Measurements from ENCODE around the gene KCTD16.

Gene KCTD16

GRCh38 chr5:144209361-144209760, 38.7 kb downstream of the KCTD16 start:
- DNase-seq = no peak
- H3K36me3 Mint-ChIP-seq (ENCODE audit: low read depth) = no peaks in the 10 kb centered on the region
- peaks cover 3% of the 10 kb centered on the region for H3K4me1 Mint-ChIP-seq (ENCODE audit: low read depth)
- peaks cover 68% of the 10 kb centered on the region for H3K27me3 Mint-ChIP-seq
- H3K9me3 Mint-ChIP-seq = no peaks in the 10 kb centered on the region
- no peak overlapping the region for H3K27ac Mint-ChIP-seq
- H3K4me3 Mint-ChIP-seq = no peak overlapping the region

GRCh38 chr5:144210655-144211054, 40.0 kb downstream of the KCTD16 start:
- DNase-seq = no peak
- Mint-ChIP-seq H3K9me3 (no peaks in the 10 kb centered on the region), H3K36me3 (ENCODE audit: low read depth) (no peaks in the 10 kb centered on the region), H3K4me1 (ENCODE audit: low read depth) (no peaks in the 10 kb centered on the region), H3K27me3 (peaks cover 66% of the 10 kb centered on the region), H3K4me3 (no peak overlapping the region), H3K27ac (no peak overlapping the region)

GRCh38 chr5:144219869-144220268, 49.2 kb downstream of the KCTD16 start:
- Mint-ChIP-seq H3K4me3 (no peak overlapping the region), H3K27ac (no peak overlapping the region)

GRCh38 chr5:144227363-144227999, 56.8 kb downstream of the KCTD16 start:
- H3K27me3 Mint-ChIP-seq = peaks cover 17% of the 10 kb centered on the region
- no peak overlapping the region for H3K27ac Mint-ChIP-seq
- H3K4me3 Mint-ChIP-seq = no peak overlapping the region
- H3K36me3 Mint-ChIP-seq (ENCODE audit: low read depth) = no peaks in the 10 kb centered on the region
- DNase-seq = no peak
- H3K9me3 Mint-ChIP-seq = no peaks in the 10 kb centered on the region
- no peaks in the 10 kb centered on the region for H3K4me1 Mint-ChIP-seq (ENCODE audit: low read depth)

More at GRCh38 chr5:144219869-144220268, 49.2 kb downstream of the KCTD16 start:
- Mint-ChIP-seq H3K27me3 (peaks cover 37% of the 10 kb centered on the region), H3K4me1 (ENCODE audit: low read depth) (no peaks in the 10 kb centered on the region), H3K9me3 (no peaks in the 10 kb centered on the region), H3K36me3 (ENCODE audit: low read depth) (no peaks in the 10 kb centered on the region)
- DNase-seq = no peak

GRCh38 chr5:144230806-144231205, 60.1 kb downstream of the KCTD16 start:
- H3K9me3 Mint-ChIP-seq = no peaks in the 10 kb centered on the region
- H3K36me3 Mint-ChIP-seq (ENCODE audit: low read depth) = no peaks in the 10 kb centered on the region
- no peak for DNase-seq
- peaks cover 16% of the 10 kb centered on the region for H3K27me3 Mint-ChIP-seq
- no peak overlapping the region for H3K4me3 Mint-ChIP-seq
- H3K4me1 Mint-ChIP-seq (ENCODE audit: low read depth) = no peaks in the 10 kb centered on the region
- H3K27ac Mint-ChIP-seq = no peak overlapping the region

- H3K27ac Mint-ChIP-seq = no peak overlapping the region
- DNase-seq = no peak
- H3K27me3 Mint-ChIP-seq = peaks cover 20% of the 10 kb centered on the region
- no peak overlapping the region for H3K4me3 Mint-ChIP-seq
- no peaks in the 10 kb centered on the region for H3K4me1 Mint-ChIP-seq (ENCODE audit: low read depth)
- no peaks in the 10 kb centered on the region for H3K9me3 Mint-ChIP-seq
- H3K36me3 Mint-ChIP-seq (ENCODE audit: low read depth) = no peaks in the 10 kb centered on the region
Measured at GRCh38 chr5:144232285-144232684, 61.6 kb downstream of the KCTD16 start.

- peaks cover 20% of the 10 kb centered on the region for H3K27me3 Mint-ChIP-seq
- H3K27ac Mint-ChIP-seq = no peak overlapping the region
- H3K9me3 Mint-ChIP-seq = no peaks in the 10 kb centered on the region
- H3K4me1 Mint-ChIP-seq (ENCODE audit: low read depth) = no peaks in the 10 kb centered on the region
- no peak overlapping the region for H3K4me3 Mint-ChIP-seq
- H3K36me3 Mint-ChIP-seq (ENCODE audit: low read depth) = no peaks in the 10 kb centered on the region
- no peak for DNase-seq
Measured at GRCh38 chr5:144236499-144236898, 65.8 kb downstream of the KCTD16 start.

GRCh38 chr5:144237851-144238250, 67.2 kb downstream of the KCTD16 start:
- Mint-ChIP-seq H3K27me3 (peaks cover 20% of the 10 kb centered on the region), H3K4me1 (ENCODE audit: low read depth) (no peaks in the 10 kb centered on the region), H3K36me3 (ENCODE audit: low read depth) (no peaks in the 10 kb centered on the region), H3K9me3 (no peaks in the 10 kb centered on the region), H3K4me3 (no peak overlapping the region), H3K27ac (no peak overlapping the region)
- no peak for DNase-seq

GRCh38 chr5:144247131-144247530, 76.5 kb downstream of the KCTD16 start:
- Mint-ChIP-seq H3K4me1 (ENCODE audit: low read depth) (no peaks in the 10 kb centered on the region), H3K9me3 (no peaks in the 10 kb centered on the region), H3K27me3 (peaks cover 38% of the 10 kb centered on the region), H3K4me3 (no peak overlapping the region), H3K36me3 (ENCODE audit: low read depth) (no peaks in the 10 kb centered on the region), H3K27ac (no peak overlapping the region)
- no peak for DNase-seq

- no peak overlapping the region for H3K27ac Mint-ChIP-seq
- peaks cover 43% of the 10 kb centered on the region for H3K27me3 Mint-ChIP-seq
- no peaks in the 10 kb centered on the region for H3K36me3 Mint-ChIP-seq (ENCODE audit: low read depth)
- H3K9me3 Mint-ChIP-seq = no peaks in the 10 kb centered on the region
- no peak overlapping the region for H3K4me3 Mint-ChIP-seq
- no peaks in the 10 kb centered on the region for H3K4me1 Mint-ChIP-seq (ENCODE audit: low read depth)
- DNase-seq = no peak
Measured at GRCh38 chr5:144248015-144248414, 77.3 kb downstream of the KCTD16 start.

- peaks cover 35% of the 10 kb centered on the region for H3K27me3 Mint-ChIP-seq
Measured at GRCh38 chr5:144249755-144250464, 79.2 kb downstream of the KCTD16 start.

GRCh38 chr5:144254552-144254951, 83.9 kb downstream of the KCTD16 start:
- H3K4me1 Mint-ChIP-seq (ENCODE audit: low read depth) = no peaks in the 10 kb centered on the region
- H3K36me3 Mint-ChIP-seq (ENCODE audit: low read depth) = no peaks in the 10 kb centered on the region
- H3K9me3 Mint-ChIP-seq = no peaks in the 10 kb centered on the region
- peaks cover 33% of the 10 kb centered on the region for H3K27me3 Mint-ChIP-seq
- no peak for DNase-seq
- no peak overlapping the region for H3K4me3 Mint-ChIP-seq
- no peak overlapping the region for H3K27ac Mint-ChIP-seq

More at GRCh38 chr5:144249755-144250464, 79.2 kb downstream of the KCTD16 start:
- H3K4me1 Mint-ChIP-seq (ENCODE audit: low read depth) = no peaks in the 10 kb centered on the region
- no peak overlapping the region for H3K4me3 Mint-ChIP-seq
- no peak overlapping the region for H3K27ac Mint-ChIP-seq
- DNase-seq = no peak
- H3K36me3 Mint-ChIP-seq (ENCODE audit: low read depth) = no peaks in the 10 kb centered on the region
- H3K9me3 Mint-ChIP-seq = no peaks in the 10 kb centered on the region

GRCh38 chr5:144260121-144260520, 89.4 kb downstream of the KCTD16 start:
- no peak overlapping the region for H3K27ac Mint-ChIP-seq
- no peaks in the 10 kb centered on the region for H3K36me3 Mint-ChIP-seq (ENCODE audit: low read depth)
- H3K9me3 Mint-ChIP-seq = no peaks in the 10 kb centered on the region
- H3K4me1 Mint-ChIP-seq (ENCODE audit: low read depth) = no peaks in the 10 kb centered on the region
- H3K4me3 Mint-ChIP-seq = no peak overlapping the region
- DNase-seq = no peak
- H3K27me3 Mint-ChIP-seq = peaks cover 33% of the 10 kb centered on the region

- H3K27ac Mint-ChIP-seq = no peak overlapping the region
- H3K4me3 Mint-ChIP-seq = no peak overlapping the region
- peaks cover 43% of the 10 kb centered on the region for H3K27me3 Mint-ChIP-seq
- H3K36me3 Mint-ChIP-seq (ENCODE audit: low read depth) = no peaks in the 10 kb centered on the region
- no peak for DNase-seq
- peaks cover 10% of the 10 kb centered on the region for H3K9me3 Mint-ChIP-seq
- no peaks in the 10 kb centered on the region for H3K4me1 Mint-ChIP-seq (ENCODE audit: low read depth)
Measured at GRCh38 chr5:144265643-144266247, 95.1 kb downstream of the KCTD16 start.

GRCh38 chr5:144267961-144268513, 97.4 kb downstream of the KCTD16 start:
- Mint-ChIP-seq H3K27me3 (peaks cover 37% of the 10 kb centered on the region), H3K4me3 (no peak overlapping the region), H3K36me3 (ENCODE audit: low read depth) (no peaks in the 10 kb centered on the region), H3K27ac (no peak overlapping the region), H3K4me1 (ENCODE audit: low read depth) (no peaks in the 10 kb centered on the region), H3K9me3 (peaks cover 13% of the 10 kb centered on the region)
- no peak for DNase-seq

All from activated T-cell treated with anti-CD3 and anti-CD28 coated beads, Interleukin-2, amount 50 U/mL, for 24 hours (primary cell).